Vagina (tissue), 2 donors: Measurements from ENCODE around the gene PORCN.

Experiments
- POLR2A ChIP-seq, 2 donors: fragments of 450-650 bp; IDR thresholded peaks; one replicate each; pipeline ENCODE4 v1.6.1; 2017; ENCODE audit warnings: antibody characterized with exemption in 2 of 2, mild to moderate bottlenecking in 2 of 2, moderate library complexity in 2 of 2
- TF ChIP-seq, protein P1 (sequence below), 3 experiments: fragments of 450-650 bp in 2 of 3; fragments of 200-600 bp in 1 of 3; sonication (generic) in 1 of 3; IDR thresholded peaks; one replicate each; pipeline ENCODE4 v1.5.1; 2017 to 2019; ENCODE audit warnings: antibody characterized with exemption in 3 of 3, mild to moderate bottlenecking in 2 of 3, moderate library complexity in 2 of 3

DNA sequence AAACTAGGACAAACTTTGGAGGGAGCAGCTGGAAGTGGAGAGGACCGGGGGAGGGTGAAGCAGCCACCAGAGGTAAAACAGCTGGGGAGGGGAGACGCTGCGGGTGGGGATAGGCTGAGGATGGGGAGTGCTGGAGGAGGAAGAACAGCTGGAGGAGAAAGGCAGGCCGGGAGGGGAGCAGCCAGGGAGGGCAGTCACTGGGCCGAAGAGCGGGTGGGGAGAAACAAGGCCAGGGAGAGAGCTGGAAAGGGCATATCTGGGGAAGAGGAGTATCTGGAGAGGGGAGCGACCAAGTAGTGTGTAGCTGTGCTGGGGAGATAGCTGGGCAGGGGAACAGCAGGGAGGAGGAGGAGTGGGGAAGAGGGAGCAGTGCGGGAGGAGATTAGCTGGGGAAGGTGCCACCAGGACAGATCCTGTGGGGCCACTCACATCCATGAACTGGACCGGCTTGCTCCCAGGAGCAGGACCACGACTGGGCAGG, 41.5 kb upstream of the PORCN start:
- TF ChIP-seq, protein P1, sequence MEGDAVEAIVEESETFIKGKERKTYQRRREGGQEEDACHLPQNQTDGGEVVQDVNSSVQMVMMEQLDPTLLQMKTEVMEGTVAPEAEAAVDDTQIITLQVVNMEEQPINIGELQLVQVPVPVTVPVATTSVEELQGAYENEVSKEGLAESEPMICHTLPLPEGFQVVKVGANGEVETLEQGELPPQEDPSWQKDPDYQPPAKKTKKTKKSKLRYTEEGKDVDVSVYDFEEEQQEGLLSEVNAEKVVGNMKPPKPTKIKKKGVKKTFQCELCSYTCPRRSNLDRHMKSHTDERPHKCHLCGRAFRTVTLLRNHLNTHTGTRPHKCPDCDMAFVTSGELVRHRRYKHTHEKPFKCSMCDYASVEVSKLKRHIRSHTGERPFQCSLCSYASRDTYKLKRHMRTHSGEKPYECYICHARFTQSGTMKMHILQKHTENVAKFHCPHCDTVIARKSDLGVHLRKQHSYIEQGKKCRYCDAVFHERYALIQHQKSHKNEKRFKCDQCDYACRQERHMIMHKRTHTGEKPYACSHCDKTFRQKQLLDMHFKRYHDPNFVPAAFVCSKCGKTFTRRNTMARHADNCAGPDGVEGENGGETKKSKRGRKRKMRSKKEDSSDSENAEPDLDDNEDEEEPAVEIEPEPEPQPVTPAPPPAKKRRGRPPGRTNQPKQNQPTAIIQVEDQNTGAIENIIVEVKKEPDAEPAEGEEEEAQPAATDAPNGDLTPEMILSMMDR (IDR thresholded peaks at IDR 0.05), result no peak
- no peak for TF ChIP-seq POLR2A (IDR thresholded peaks at IDR 0.05)
